Activated CD4-positive, alpha-beta memory T cell treated with anti-CD3 and anti-CD28 coated beads, Interleukin-2, amount 10 ng/mL, durations not matched to agents 7 days and 5 days (primary cell): ENCODE results near the gene CPSF7. TPM values are rescaled to one million over a fixed set of nuclear protein-coding genes. Genes with fewer than 3 reads are reported as not detected.

Experiments used
- CTCF ChIA-PET: fragments of 350-600 bp; sonication (Branson Sonifier 250); formaldehyde crosslinking; loops from one replicate; lab custom pipeline; 2021; ENCODE audit warnings: antibody characterized with exemption, inconsistent platforms; lab: Charles Lee
- POLR2A ChIA-PET: fragments of 350-600 bp; sonication (Branson Sonifier 250); formaldehyde crosslinking; loops from one replicate; lab custom pipeline; 2021; ENCODE audit warnings: antibody characterized with exemption; lab: Charles Lee
- DNase-seq: peaks from one replicate; pipeline ENCODE4 v3.0.0-alpha.2; 2020
- H3K27ac Mint-ChIP-seq: one replicate; pipeline ENCODE4 v1.8.0; 2021; ENCODE audit warnings: mild to moderate bottlenecking, mixed read lengths
- H3K27me3 Mint-ChIP-seq: one replicate; pipeline ENCODE4 v1.8.0; 2021; ENCODE audit warnings: mixed read lengths
- H3K36me3 Mint-ChIP-seq: one replicate; pipeline ENCODE4 v1.8.0; 2021; ENCODE audit warnings: low read depth, mixed read lengths
- H3K4me1 Mint-ChIP-seq: one replicate; pipeline ENCODE4 v1.8.0; 2021; ENCODE audit warnings: mixed read lengths
- H3K4me3 Mint-ChIP-seq: one replicate; pipeline ENCODE4 v1.8.0; 2021; ENCODE audit warnings: mild to moderate bottlenecking, mixed read lengths
- H3K9me3 Mint-ChIP-seq: one replicate; pipeline ENCODE4 v1.8.0; 2021; ENCODE audit warnings: mixed read lengths
- total RNA-seq, 2 experiments: library from RNA; stranded (reverse); gene quantifications; one replicate each; pipeline ENCODE4 v1.2.3, GENCODE V29; 2021

CPSF7 gene
- total RNA-seq, 2 experiments from 2014 or later = 89.6 to 90.2 TPM

- H3K4me3 Mint-ChIP-seq = no peak overlapping the region
- H3K27ac Mint-ChIP-seq = peak overlapping the region; percentile 23
- ChIA-PET POLR2A (no interaction called here), CTCF (interaction anchor here (1.4 kb wide), 1 partner anchor 17 kb away, joined by 3 read pairs; no protein-coding TSS in a partner anchor)
- DNase-seq = no peak
- no peaks in the 10 kb centered on the region for H3K4me1 Mint-ChIP-seq
- no peaks in the 10 kb centered on the region for H3K9me3 Mint-ChIP-seq
- H3K27me3 Mint-ChIP-seq = no peaks in the 10 kb centered on the region
- H3K36me3 Mint-ChIP-seq = peaks cover 11% of the 10 kb centered on the region
These were observed 31.2 kb upstream of the CPSF7 start for GRCh38 chr11:61460986-61461385.

- Mint-ChIP-seq H3K27ac (peak overlapping the region; percentile 23), H3K9me3 (no peaks in the 10 kb centered on the region), H3K36me3 (peaks cover 10% of the 10 kb centered on the region), H3K27me3 (no peaks in the 10 kb centered on the region), H3K4me1 (no peaks in the 10 kb centered on the region), H3K4me3 (no peak overlapping the region)
- ChIA-PET POLR2A (no interaction called here), CTCF (interaction anchor here (1.4 kb wide), 1 partner anchor 18 kb away, joined by 3 read pairs; no protein-coding TSS in a partner anchor)
- no peak for DNase-seq
These were observed 30.7 kb upstream of the CPSF7 start for GRCh38 chr11:61460474-61460881.

- H3K4me3 Mint-ChIP-seq = no peak overlapping the region
- no peaks in the 10 kb centered on the region for H3K4me1 Mint-ChIP-seq
- H3K36me3 Mint-ChIP-seq = peaks cover 15% of the 10 kb centered on the region
- ChIA-PET CTCF (no interaction called here), POLR2A (no interaction called here)
- H3K9me3 Mint-ChIP-seq = no peaks in the 10 kb centered on the region
- DNase-seq = no peak
- no peaks in the 10 kb centered on the region for H3K27me3 Mint-ChIP-seq
- H3K27ac Mint-ChIP-seq = no peak overlapping the region
These were observed 24.7 kb upstream of the CPSF7 start for GRCh38 chr11:61454520-61454919.

GRCh38 chr11:61453695-61454094 is 23.9 kb upstream of the CPSF7 start:
- Mint-ChIP-seq H3K9me3 (no peaks in the 10 kb centered on the region), H3K4me1 (no peaks in the 10 kb centered on the region), H3K36me3 (peaks cover 22% of the 10 kb centered on the region), H3K27ac (no peak overlapping the region), H3K4me3 (no peak overlapping the region), H3K27me3 (no peaks in the 10 kb centered on the region)
- ChIA-PET POLR2A (no interaction called here), CTCF (no interaction called here)
- DNase-seq = no peak

GRCh38 chr11:61452825-61453224 is 23.1 kb upstream of the CPSF7 start:
- CTCF ChIA-PET = interaction anchor here (0.7 kb wide), 1 partner anchor 140 kb away, joined by 5 read pairs; no protein-coding TSS in a partner anchor
- Mint-ChIP-seq H3K9me3 (no peaks in the 10 kb centered on the region), H3K4me1 (peaks cover 3% of the 10 kb centered on the region), H3K27me3 (no peaks in the 10 kb centered on the region), H3K4me3 (no peak overlapping the region), H3K27ac (no peak overlapping the region), H3K36me3 (peaks cover 29% of the 10 kb centered on the region)
- DNase-seq = no peak
- POLR2A ChIA-PET = no interaction called here

GRCh38 chr11:61448552-61448927 is 18.8 kb upstream of the CPSF7 start:
- CTCF ChIA-PET = interaction anchor here (3.2 to 6.8 kb wide), 4 partner anchors 13 to 113 kb away, joined by 15 to 86 read pairs (median 47); no protein-coding TSS in a partner anchor
- no peak overlapping the region for H3K4me3 Mint-ChIP-seq
- H3K9me3 Mint-ChIP-seq = no peaks in the 10 kb centered on the region
- no peak for DNase-seq
- peaks cover 19% of the 10 kb centered on the region for H3K4me1 Mint-ChIP-seq
- no peak overlapping the region for H3K27ac Mint-ChIP-seq
- H3K36me3 Mint-ChIP-seq = peaks cover 45% of the 10 kb centered on the region
- POLR2A ChIA-PET = interaction anchor here (1.6 kb wide), 1 partner anchor 19 kb away, joined by 4 read pairs; the partner anchor contains the start of genes CPSF7 and SDHAF2
- no peaks in the 10 kb centered on the region for H3K27me3 Mint-ChIP-seq

- ChIA-PET POLR2A (interaction anchor here (0.9 to 3.3 kb wide), 4 partner anchors 12 to 62 kb away, joined by 4 to 24 read pairs (median 8); partner anchors contain the start of genes CPSF7, LRRC10B and SDHAF2), CTCF (interaction anchor here (0.6 to 6.8 kb wide), 14 partner anchors 9 to 1153 kb away, joined by 3 to 86 read pairs (median 10); partner anchors contain the start of genes CPSF7, LRRC10B and SDHAF2)
- no peak for DNase-seq
- Mint-ChIP-seq H3K9me3 (no peaks in the 10 kb centered on the region), H3K4me1 (peaks cover 19% of the 10 kb centered on the region), H3K27ac (peak overlapping the region; percentile 47), H3K36me3 (peaks cover 51% of the 10 kb centered on the region), H3K4me3 (no peak overlapping the region), H3K27me3 (no peaks in the 10 kb centered on the region)
These were observed 18.1 kb upstream of the CPSF7 start for GRCh38 chr11:61447601-61448551.

- Mint-ChIP-seq H3K4me3 (no peak overlapping the region), H3K27me3 (no peaks in the 10 kb centered on the region), H3K4me1 (peaks cover 19% of the 10 kb centered on the region), H3K27ac (peak overlapping the region; percentile 7), H3K36me3 (peaks cover 63% of the 10 kb centered on the region), H3K9me3 (no peaks in the 10 kb centered on the region)
- DNase-seq = peak; percentile 86
- CTCF ChIA-PET = interaction anchor here (0.7 to 6.8 kb wide), 27 partner anchors 11 to 287 kb away, joined by 3 to 86 read pairs (median 5); partner anchors contain the start of genes CPSF7, LRRC10B, SDHAF2 and TMEM138
- POLR2A ChIA-PET = interaction anchor here (1.0 to 3.3 kb wide), 6 partner anchors 11 to 110 kb away, joined by 3 to 24 read pairs (median 6); partner anchors contain the start of genes CPSF7, CYB561A3, SDHAF2 and TMEM138
These were observed 16.5 kb upstream of the CPSF7 start for GRCh38 chr11:61446211-61446651.

- POLR2A ChIA-PET = interaction anchor here (1.0 to 3.3 kb wide), 4 partner anchors 16 to 110 kb away, joined by 3 to 24 read pairs (median 6); partner anchors contain the start of genes CPSF7, CYB561A3, SDHAF2 and TMEM138
- H3K9me3 Mint-ChIP-seq = no peaks in the 10 kb centered on the region
- DNase-seq = no peak
- peaks cover 19% of the 10 kb centered on the region for H3K4me1 Mint-ChIP-seq
- H3K36me3 Mint-ChIP-seq = peaks cover 61% of the 10 kb centered on the region
- CTCF ChIA-PET = interaction anchor here (0.7 to 6.8 kb wide), 24 partner anchors 10 to 288 kb away, joined by 3 to 86 read pairs (median 6); partner anchors contain the start of genes CPSF7, LRRC10B, SDHAF2 and TMEM138
- peak overlapping the region; percentile 7 for H3K27ac Mint-ChIP-seq
- no peaks in the 10 kb centered on the region for H3K27me3 Mint-ChIP-seq
- no peak overlapping the region for H3K4me3 Mint-ChIP-seq
These were observed 15.7 kb upstream of the CPSF7 start for GRCh38 chr11:61445516-61445915.

- Mint-ChIP-seq H3K36me3 (peaks cover 59% of the 10 kb centered on the region), H3K27ac (no peak overlapping the region), H3K4me3 (no peak overlapping the region), H3K27me3 (no peaks in the 10 kb centered on the region), H3K4me1 (peaks cover 14% of the 10 kb centered on the region), H3K9me3 (no peaks in the 10 kb centered on the region)
- no peak for DNase-seq
- ChIA-PET CTCF (interaction anchor here (1.1 to 1.4 kb wide), 2 partner anchors 75 to 89 kb away, joined by 3 read pairs; no protein-coding TSS in a partner anchor), POLR2A (no interaction called here)
These were observed 12.8 kb upstream of the CPSF7 start for GRCh38 chr11:61442616-61443015.

- Mint-ChIP-seq H3K9me3 (no peaks in the 10 kb centered on the region), H3K27ac (no peak overlapping the region), H3K27me3 (no peaks in the 10 kb centered on the region), H3K4me1 (peaks cover 12% of the 10 kb centered on the region), H3K4me3 (no peak overlapping the region), H3K36me3 (peaks cover 61% of the 10 kb centered on the region)
- DNase-seq = no peak
- ChIA-PET POLR2A (interaction anchor here (1.5 kb wide), 1 partner anchor 10 kb away, joined by 7 read pairs; the partner anchor contains the start of genes CPSF7 and SDHAF2), CTCF (no interaction called here)
These were observed 9.8 kb upstream of the CPSF7 start for GRCh38 chr11:61439615-61440014.

- Mint-ChIP-seq H3K27me3 (no peaks in the 10 kb centered on the region), H3K4me3 (no peak overlapping the region), H3K4me1 (peaks cover 27% of the 10 kb centered on the region), H3K36me3 (peaks cover 59% of the 10 kb centered on the region), H3K9me3 (no peaks in the 10 kb centered on the region), H3K27ac (no peak overlapping the region)
- CTCF ChIA-PET = no interaction called here
- DNase-seq = no peak
- POLR2A ChIA-PET = no interaction called here
These were observed 7.7 kb upstream of the CPSF7 start for GRCh38 chr11:61437496-61437895.
